HCT116 (cell line): ENCODE data around the gene UPF3B. TPM values are rescaled to one million over a fixed set of nuclear protein-coding genes. Genes with fewer than 3 reads are reported as not detected.

Experiments used
- ATAC-seq: fragments of 200-7000 bp; cut with Tn5 transposase; 2 replicates; pipeline ENCODE4 v1.9.1; 2020; ENCODE audit warnings: mild to moderate bottlenecking, moderate library complexity
- BruUV-seq: library from RNA; stranded (reverse); fragments of 400-500 nt; replicated peaks from 2 replicates; lab custom pipeline; 2021; lab: Mats Ljungman, UMichigan
- CTCF ChIA-PET: fragments of 300-600 bp; sonication (Branson Sonifier 250); formaldehyde crosslinking; loops from one replicate; lab custom pipeline; 2021; ENCODE audit warnings: antibody characterized with exemption; lab: Charles Lee
- POLR2A ChIA-PET: fragments of 300-600, 350-600 bp; sonication (Branson Sonifier 250); formaldehyde crosslinking; loops from one replicate; lab custom pipeline; 2021; ENCODE audit warnings: antibody characterized with exemption; lab: Charles Lee
- RAD21 ChIA-PET, 2 experiments: fragments of 300-600 bp; sonication (Branson Sonifier 250); formaldehyde crosslinking; loops; one replicate each; lab custom pipeline; 2023; ENCODE audit warnings: low total read pairs in 2 of 2; ENCODE audit not compliant: uncharacterized antibody in 2 of 2, unreplicated experiment in 2 of 2, low non-redundant PET in 1 of 2; lab: Charles Lee
- DNase-seq: peaks from one replicate; pipeline ENCODE4 v3.0.0-alpha.2; 2010; ENCODE audit warnings: low read depth, low spot score
- H2AFZ ChIP-seq: fragments of 200-600 bp; shearing (Covaris generic), sonication (generic); 2 replicates; pipeline ENCODE4 v1.6.1; 2017; ENCODE audit warnings: low read depth, mixed run types, mixed read lengths, antibody characterized with exemption, low read length; ENCODE audit not compliant: poor library complexity, severe bottlenecking
- H3K27ac ChIP-seq: 2 replicates; pipeline ENCODE4 v1.5.1; 2012; ENCODE audit warnings: low read depth, low read length
- H3K27me3 ChIP-seq: fragments of 200-600 bp; sonication (generic); 2 replicates; pipeline ENCODE4 v1.6.1; 2016; ENCODE audit warnings: mixed run types, low read length, mixed read lengths; ENCODE audit not compliant: insufficient read depth
- H3K36me3 ChIP-seq, 2 experiments: fragments of 200-500 bp in 1 of 2; fragments of 200-600 bp in 1 of 2; sonication (Bioruptor generic) in 1 of 2; sonication (generic) in 1 of 2; 2 replicates each; pipeline versions ENCODE4 v1.5.1 to v1.6.1; 2014 to 2016; ENCODE audit warnings: low read length in 2 of 2, inconsistent platforms in 1 of 2, mixed read lengths in 1 of 2, mixed run types in 1 of 2; ENCODE audit not compliant: insufficient read depth in 2 of 2, control insufficient read depth in 1 of 2
- H3K4me1 ChIP-seq, 2 experiments: fragments of 200-600 bp in 1 of 2; sonication (generic) in 1 of 2; 2 replicates each; pipeline versions ENCODE4 v1.5.1 to v1.6.1; 2012 to 2017; ENCODE audit warnings: low read length in 2 of 2, inconsistent platforms in 1 of 2, mild to moderate bottlenecking in 1 of 2, mixed read lengths in 1 of 2, mixed run types in 1 of 2, moderate library complexity in 1 of 2; ENCODE audit not compliant: insufficient read depth in 2 of 2, control insufficient read depth in 1 of 2
- H3K4me2 ChIP-seq: fragments of 200-600 bp; sonication (generic); 2 replicates; pipeline ENCODE4 v1.6.1; 2017; ENCODE audit warnings: mixed run types, low read length, mixed read lengths
- H3K4me3 ChIP-seq, 2 experiments: fragments of 200-600 bp in 1 of 2; sonication (generic) in 1 of 2; replicated peaks in 1 of 2; 2 replicates each; pipeline ENCODE4 v1.5.1; 2011 to 2016; ENCODE audit warnings: low read length in 2 of 2, control low read depth in 1 of 2, low read depth in 1 of 2, mild to moderate bottlenecking in 1 of 2, mixed read lengths in 1 of 2, mixed run types in 1 of 2
- H3K79me2 ChIP-seq: fragments of 200-600 bp; sonication (generic); 2 replicates; pipeline ENCODE4 v1.6.1; 2017; ENCODE audit warnings: mild to moderate bottlenecking, mixed run types, low read length, moderate library complexity, mixed read lengths; ENCODE audit not compliant: insufficient read depth
- H3K9ac ChIP-seq: fragments of 200-600 bp; sonication (generic); 2 replicates; pipeline ENCODE4 v1.6.1; 2016; ENCODE audit warnings: low read length, mixed read lengths
- H3K9me2 ChIP-seq: fragments of 200-600 bp; sonication (generic), shearing (Covaris generic); 2 replicates; pipeline ENCODE4 v1.6.1; 2017; ENCODE audit warnings: mixed run types, mild to moderate bottlenecking, moderate library complexity; ENCODE audit not compliant: insufficient read depth
- H3K9me3 ChIP-seq, 2 experiments: fragments of 200-500 bp in 1 of 2; fragments of 200-600 bp in 1 of 2; sonication (Bioruptor generic) in 1 of 2; sonication (generic) in 1 of 2; 2 replicates each; pipeline ENCODE4 v1.6.1; 2014 to 2017; ENCODE audit warnings: low read length in 2 of 2, mixed read lengths in 2 of 2, inconsistent platforms in 1 of 2, low read depth in 1 of 2, mild to moderate bottlenecking in 1 of 2, mixed run types in 1 of 2, moderate library complexity in 1 of 2; ENCODE audit not compliant: control insufficient read depth in 1 of 2, insufficient read depth in 1 of 2
- H4K20me1 ChIP-seq: fragments of 200-600 bp; sonication (generic), shearing (Covaris generic); 2 replicates; pipeline ENCODE4 v1.6.1; 2017; ENCODE audit warnings: mixed run types, mild to moderate bottlenecking, moderate library complexity; ENCODE audit not compliant: insufficient read depth
- CEBPB ChIP-seq: IDR thresholded peaks from 2 replicates; pipeline ENCODE4 v1.6.1; 2012; ENCODE audit warnings: low read depth
- EGR1 ChIP-seq: IDR thresholded peaks from 2 replicates; pipeline ENCODE4 v1.6.1; 2012; ENCODE audit warnings: low read depth
- EZH2phosphoT487 ChIP-seq: fragments of 200-600 bp; IDR thresholded peaks from 2 replicates; pipeline ENCODE4 v1.6.1; 2018; ENCODE audit warnings: antibody characterized with exemption, borderline replicate concordance
- JUND ChIP-seq: IDR thresholded peaks from 2 replicates; pipeline ENCODE4 v1.6.1; 2012
- RAD21 ChIP-seq: IDR thresholded peaks from 2 replicates; pipeline ENCODE4 v1.6.1; 2012; ENCODE audit warnings: low read depth, mild to moderate bottlenecking
- SP1 ChIP-seq: IDR thresholded peaks from 2 replicates; pipeline ENCODE4 v1.6.1; 2012; ENCODE audit warnings: low read depth
- SRF ChIP-seq: IDR thresholded peaks from 2 replicates; pipeline ENCODE4 v1.6.1; 2012; ENCODE audit warnings: low read depth
- YY1 ChIP-seq: IDR thresholded peaks from 2 replicates; pipeline ENCODE4 v1.6.1; 2011; ENCODE audit warnings: low read length, low read depth, moderate library complexity, mild to moderate bottlenecking; ENCODE audit not compliant: insufficient replicate concordance; ENCODE audit errors: extremely low read depth
- ZFX ChIP-seq: fragments of 450-650 bp; IDR thresholded peaks from 2 replicates; pipeline ENCODE4 v1.6.1; 2017
- ZNF274 ChIP-seq: fragments of 200-500 bp; sonication (Bioruptor generic); IDR thresholded peaks from 2 replicates; pipeline ENCODE4 v1.6.1; 2014; ENCODE audit warnings: mild to moderate bottlenecking, low read depth, low read length, inconsistent platforms
- intact Hi-C: fragments of 100-400 bp; cut with micrococcal nuclease; formaldehyde crosslinking; loops from 2 replicates; pipeline ENCODE4 v1.10.0; 2022
- total RNA-seq: library from RNA; stranded (reverse); gene quantifications from one replicate; pipeline ENCODE4 v1.2.1, GENCODE V29; 2021; ENCODE audit not compliant: unreplicated experiment
- TF ChIP-seq, protein P1 (sequence below): IDR thresholded peaks from 2 replicates; pipeline ENCODE4 v1.6.1; 2012

UPF3B gene
- total RNA-seq, 1 experiment from 2014 or later: 11.9 TPM

DNA sequence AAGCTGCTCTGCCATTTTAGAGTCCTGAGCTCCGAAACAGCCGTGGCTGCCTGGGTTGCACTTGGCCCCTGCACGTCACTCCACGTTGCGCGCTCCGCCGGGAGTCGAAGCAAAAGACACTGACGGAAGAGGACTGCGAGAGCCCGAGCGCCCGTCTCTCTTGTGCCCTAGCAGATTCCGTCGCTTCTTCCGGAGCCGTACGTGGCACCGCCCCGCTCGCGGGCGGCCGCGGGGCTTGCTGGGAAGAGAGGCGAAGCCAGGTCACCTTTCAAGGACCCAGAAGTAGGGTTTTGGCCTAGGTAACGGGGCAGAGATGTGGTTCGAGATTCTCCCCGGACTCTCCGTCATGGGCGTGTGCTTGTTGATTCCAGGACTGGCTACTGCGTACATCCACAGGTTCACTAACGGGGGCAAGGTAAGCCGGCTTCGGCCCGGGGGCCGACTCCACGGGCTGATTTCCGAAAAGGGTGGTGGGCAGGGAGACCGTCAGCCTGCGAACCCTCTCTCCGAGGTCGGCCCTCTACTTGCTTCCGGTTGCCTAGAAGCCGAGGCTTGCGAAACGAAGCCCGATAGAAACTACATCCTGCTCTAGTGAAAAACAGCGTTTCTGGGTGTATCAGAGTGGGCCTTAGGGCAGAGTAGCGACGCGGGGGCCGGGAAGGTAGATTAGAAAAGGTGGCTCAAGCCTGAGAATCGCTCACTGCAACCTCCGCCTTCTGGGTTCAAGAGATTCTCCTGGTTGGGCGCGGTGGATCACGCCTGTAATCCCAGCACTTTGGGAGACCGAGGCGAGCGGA is 19.0 kb upstream of the UPF3B start, which contains the start of the genes NDUFA1 and RNF113A (continued):
- TF ChIP-seq CEBPB: no peak
- TF ChIP-seq ZFX: peak; percentile 88
- no peak for TF ChIP-seq EZH2phosphoT487
- TF ChIP-seq, protein P1, sequence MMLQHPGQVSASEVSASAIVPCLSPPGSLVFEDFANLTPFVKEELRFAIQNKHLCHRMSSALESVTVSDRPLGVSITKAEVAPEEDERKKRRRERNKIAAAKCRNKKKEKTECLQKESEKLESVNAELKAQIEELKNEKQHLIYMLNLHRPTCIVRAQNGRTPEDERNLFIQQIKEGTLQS: no peak
- TF ChIP-seq, all 23 proteins: peak for 8

DNA sequence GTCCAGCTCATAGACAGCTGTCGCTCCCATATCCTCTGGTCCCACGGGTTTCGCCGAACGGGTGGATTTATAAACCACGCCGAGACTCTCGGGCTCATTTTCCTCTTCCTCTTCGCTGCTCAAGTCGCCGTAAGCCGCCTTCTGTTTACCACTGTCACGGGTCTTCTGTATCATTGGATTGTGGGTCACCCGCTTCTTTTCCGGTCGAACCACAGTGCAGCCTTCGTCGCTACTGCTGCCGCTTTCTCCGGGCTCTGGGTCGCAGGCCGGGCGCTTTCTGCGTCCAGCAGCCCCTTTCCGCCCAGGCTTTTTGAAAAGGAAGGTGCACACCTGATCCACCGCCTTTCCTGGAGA is 18.5 kb upstream of the UPF3B start:
- ChIA-PET POLR2A (no interaction called here), RAD21 (no interaction called here), CTCF (interaction anchor here (1.3 kb wide), 1 partner anchor 17 kb away, joined by 4 read pairs; no protein-coding TSS in a partner anchor)
- Histone ChIP-seq H3K9me3 (no peaks in the 10 kb centered on the region), H3K27ac (peak overlapping the region; percentile 94), H3K9me2 (no peaks in the 10 kb centered on the region), H2AFZ (no peak overlapping the region), H3K4me3 (peak overlapping the region; percentile 74 to 80), H4K20me1 (no peaks in the 10 kb centered on the region), H3K27me3 (no peaks in the 10 kb centered on the region), H3K4me1 (peaks cover 6 to 8% of the 10 kb centered on the region in 2 experiments; a peak in 2 of 4 replicates), H3K9ac (peak overlapping the region; percentile 91), H3K36me3 (peaks cover 3 to 5% of the 10 kb centered on the region in 2 experiments; a peak in 1 of 4 replicates), H3K4me2 (peak overlapping the region; percentile 73), H3K79me2 (peaks cover 44% of the 10 kb centered on the region)
- DNase-seq (no peak), ATAC-seq (no peak)
- intact Hi-C loops: no loop called here
- TSS peak; percentile 87 for BruUV-seq
- TF ChIP-seq YY1 (no peak), EGR1 (no peak), RAD21 (no peak), JUND (no peak), SP1 (no peak), SRF (no peak), ZNF274 (no peak), ZFX (no peak), CEBPB (no peak)
